Stimulated activated CD8-positive, alpha-beta memory T cell treated with anti-CD3 and anti-CD28 coated beads, Interleukin-15, amount 100 ng/mL, for 1 hour (primary cell): ENCODE results near the gene TOMM7.
"Not testable (repeated sequence)": the region's sequence is repeated elsewhere in the genome, so short reads cannot be mapped to it uniquely, and the experiment has no call there.

Experiments
- DNase-seq: peaks from one replicate; pipeline ENCODE4 v3.0.0-alpha.2; 2020; ENCODE audit warnings: low read depth

TOMM7 gene

GRCh38 chr7:22853674-22854157, 31.1 kb upstream of the TOMM7 start:
- no peak for DNase-seq

GRCh38 chr7:22853138-22853537, 30.5 kb upstream of the TOMM7 start:
- DNase-seq, result no peak

- DNase-seq, result no peak
Observed at GRCh38 chr7:22851145-22851544, 28.5 kb upstream of the TOMM7 start.

- DNase-seq, result not testable (repeated sequence)
Observed at GRCh38 chr7:22850394-22850793, 27.7 kb upstream of the TOMM7 start.

GRCh38 chr7:22849662-22850061, 27.0 kb upstream of the TOMM7 start:
- DNase-seq, result no peak

GRCh38 chr7:22849172-22849571, 26.5 kb upstream of the TOMM7 start:
- DNase-seq, result no peak

- DNase-seq, result no peak
Observed at GRCh38 chr7:22846961-22847360, 24.3 kb upstream of the TOMM7 start.

GRCh38 chr7:22845221-22845834, 22.7 kb upstream of the TOMM7 start:
- DNase-seq, result no peak

- no peak for DNase-seq
Observed at GRCh38 chr7:22843681-22844309, 21.1 kb upstream of the TOMM7 start.

GRCh38 chr7:22842973-22843372, 20.3 kb upstream of the TOMM7 start:
- no peak for DNase-seq

GRCh38 chr7:22842383-22842941, 19.8 kb upstream of the TOMM7 start:
- DNase-seq, result no peak

GRCh38 chr7:22841954-22842353, 19.3 kb upstream of the TOMM7 start:
- DNase-seq, result no peak

GRCh38 chr7:22837308-22837707, 14.7 kb upstream of the TOMM7 start:
- no peak for DNase-seq

GRCh38 chr7:22836506-22836905, 13.9 kb upstream of the TOMM7 start:
- DNase-seq, result not testable (repeated sequence)

GRCh38 chr7:22833957-22834356, 11.3 kb upstream of the TOMM7 start:
- DNase-seq, result no peak

GRCh38 chr7:22833113-22833855, 10.6 kb upstream of the TOMM7 start:
- no peak for DNase-seq

GRCh38 chr7:22832401-22832800, 9.8 kb upstream of the TOMM7 start:
- DNase-seq, result no peak

GRCh38 chr7:22831602-22832305, 9.1 kb upstream of the TOMM7 start:
- DNase-seq, result no peak

GRCh38 chr7:22827563-22827962, 4.9 kb upstream of the TOMM7 start:
- DNase-seq, result no peak

- no peak for DNase-seq
Observed at GRCh38 chr7:22826593-22826992, 3.9 kb upstream of the TOMM7 start.

- DNase-seq, result no peak
Observed at GRCh38 chr7:22824760-22825159, 2.1 kb upstream of the TOMM7 start.

- no peak for DNase-seq
Observed at GRCh38 chr7:22823142-22823497, 471 bp upstream of the TOMM7 start.
